ENCODE results near the gene IL10RB. TPM values are rescaled to one million over a fixed set of nuclear protein-coding genes. Genes with fewer than 3 reads are reported as not detected.

The IL10RB gene
- total and polyA plus RNA-seq, 2 of the 13 experiments (the other 11 are each of a cell fraction or from before 2014, with no cell fraction given), result 17.4 to 18.2 TPM

- TF ChIP-seq MAZ (IDR thresholded peaks at IDR 0.05; ENCODE audit: borderline replicate concordance, low read depth, low read length) (no peak), MAZ (CRISPR knock-in tag; IDR thresholded peaks at IDR 0.05; ENCODE audit: low read depth) (no peak), FOXK1 (CRISPR knock-in tag; IDR thresholded peaks at IDR 0.05; ENCODE audit: borderline replicate concordance, low read depth) (no peak), JDP2 (CRISPR knock-in tag; IDR thresholded peaks at IDR 0.05; ENCODE audit: borderline replicate concordance) (no peak), ZNF879 (CRISPR knock-in tag; IDR thresholded peaks at IDR 0.05) (no peak), YEATS2 (CRISPR knock-in tag; IDR thresholded peaks at IDR 0.05; ENCODE audit: borderline replicate concordance) (no peak), REPIN1 (CRISPR knock-in tag; IDR thresholded peaks at IDR 0.05; ENCODE audit: borderline replicate concordance, low read depth) (0 out of 2 replicates have a peak, but pooled peaks have one; percentile 65), KDM6A (CRISPR knock-in tag; IDR thresholded peaks at IDR 0.05; ENCODE audit: low read depth) (peak; percentile 19; the same call in 1 of the 2 replicates), HOXA5 (CRISPR knock-in tag; IDR thresholded peaks at IDR 0.05) (no peak), CBX1 (IDR thresholded peaks at IDR 0.05; ENCODE audit: low read depth) (no peak), ZNF510 (CRISPR knock-in tag; IDR thresholded peaks at IDR 0.05; ENCODE audit: low read depth) (no peak), ERF (CRISPR knock-in tag; IDR thresholded peaks at IDR 0.05) (no peak), HNRNPUL1 (IDR thresholded peaks at IDR 0.05; ENCODE audit: low read depth, low read length) (no peak), RXRB (CRISPR knock-in tag; IDR thresholded peaks at IDR 0.05; ENCODE audit: borderline replicate concordance) (0 out of 2 replicates have a peak, but pooled peaks have one; percentile 28), NBN (conservative IDR thresholded peaks at IDR 0.05) (no peak), ISX (CRISPR knock-in tag; conservative IDR thresholded peaks at IDR 0.05) (no peak), E2F2 (CRISPR knock-in tag; IDR thresholded peaks at IDR 0.05; ENCODE audit: borderline replicate concordance) (no peak), CEBPG (CRISPR knock-in tag; IDR thresholded peaks at IDR 0.05) (peak; percentile 28; the same call in 1 of the 2 replicates), CHD2 (IDR thresholded peaks at IDR 0.05; ENCODE audit: low read depth, low read length) (no peak), KIAA2018 (CRISPR knock-in tag; IDR thresholded peaks at IDR 0.05; ENCODE audit: borderline replicate concordance) (no peak), KLF13 (CRISPR knock-in tag; IDR thresholded peaks at IDR 0.05) (no peak), KDM1A (CRISPR knock-in tag; IDR thresholded peaks at IDR 0.05) (no peak)
Observed at GRCh38 chr21:33245289-33245918, 20.8 kb upstream of the IL10RB start (continued).
